Activated T-helper 1 cell treated with anti-CD3 and anti-CD28 coated beads, Interleukin-12 subunit alpha, Interleukin-12 subunit beta, Interleukin-2, Interleukin-4 antibody, amounts not matched to agents 30 ng/mL and 10 ng/mL and 1 ng/mL, durations not matched to agents 14 hours and 24 hours and 36 hours (primary cell): ENCODE results near the gene IFT88. TPM values are rescaled to one million over a fixed set of nuclear protein-coding genes. Genes with fewer than 3 reads are reported as not detected.

Experiments
- DNase-seq: peaks from one replicate; pipeline ENCODE4 v3.0.0; 2021; ENCODE audit warnings: low spot score
- H3K27ac Mint-ChIP-seq: one replicate; pipeline ENCODE4 v1.8.0; 2021; ENCODE audit warnings: mild to moderate bottlenecking, mixed read lengths
- H3K27me3 Mint-ChIP-seq: one replicate; pipeline ENCODE4 v1.8.0; 2022; ENCODE audit warnings: mild to moderate bottlenecking, moderate library complexity, mixed read lengths; ENCODE audit not compliant: insufficient read depth
- H3K36me3 Mint-ChIP-seq: one replicate; pipeline ENCODE4 v1.8.0; 2021; ENCODE audit warnings: low read depth, mixed read lengths
- H3K4me1 Mint-ChIP-seq: one replicate; pipeline ENCODE4 v1.8.0; 2021; ENCODE audit warnings: low read depth, mixed read lengths
- H3K4me3 Mint-ChIP-seq: one replicate; pipeline ENCODE4 v1.8.0; 2021; ENCODE audit warnings: mild to moderate bottlenecking, moderate library complexity, mixed read lengths
- H3K9me3 Mint-ChIP-seq: one replicate; pipeline ENCODE4 v1.8.0; 2021; ENCODE audit warnings: mixed read lengths
- intact Hi-C: fragments of 100-400 bp; cut with micrococcal nuclease; formaldehyde crosslinking; loops from one replicate; pipeline ENCODE4 v1.15.1; 2024
- total RNA-seq: library from RNA; stranded (reverse); gene quantifications from 2 replicates; pipeline ENCODE4 v1.2.3, GENCODE V29; 2022

IFT88 gene
- total RNA-seq, result 1.5 TPM in 2 replicates

DNA sequence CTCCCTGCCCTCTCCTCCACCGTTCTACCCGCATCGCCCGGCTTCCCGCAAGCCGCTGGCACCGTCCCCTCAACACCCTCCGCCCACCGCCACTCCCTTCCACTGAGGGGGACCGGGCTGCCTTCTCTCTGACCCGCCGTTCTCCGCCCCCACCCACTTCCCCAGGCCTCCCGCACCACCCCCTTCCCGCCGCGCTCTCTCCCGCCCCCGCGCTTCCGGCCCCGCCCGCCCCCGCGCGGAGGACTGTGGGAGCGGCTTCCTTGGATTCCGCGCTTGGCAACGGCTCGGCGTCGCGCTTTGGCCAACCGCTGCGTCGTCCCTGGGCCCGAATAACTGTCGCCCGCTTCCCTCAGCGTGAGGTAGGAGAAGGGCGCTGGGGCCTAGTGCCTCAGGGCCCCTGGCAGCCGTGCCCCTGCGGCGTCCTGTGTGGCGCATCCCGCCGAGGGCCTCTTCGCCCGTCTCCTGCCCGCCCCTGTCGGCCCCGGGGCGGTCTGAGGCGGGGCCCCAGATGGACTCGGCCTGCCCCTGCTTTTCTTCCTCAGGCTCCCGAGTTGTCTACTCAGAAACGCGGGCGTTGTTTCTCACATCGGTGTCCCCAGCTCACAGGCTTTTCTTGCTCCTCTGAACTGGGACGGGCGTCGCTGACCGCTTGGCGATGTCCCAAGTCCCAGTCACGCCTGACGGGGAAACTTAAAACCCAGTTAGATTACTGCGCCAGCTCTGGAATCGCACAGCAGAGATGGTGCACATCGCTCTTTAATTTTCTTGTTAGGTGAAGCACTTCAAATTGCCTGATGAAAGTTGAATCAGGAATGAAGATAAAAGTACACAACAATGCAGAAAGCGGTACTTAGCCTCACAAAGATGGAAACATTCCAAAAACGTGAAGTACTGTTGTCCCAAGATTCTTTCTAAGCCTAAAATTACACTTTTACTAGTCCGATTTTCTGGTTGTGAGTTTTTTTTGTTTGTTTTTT lies at the start of gene IFT88:
Gene IFT88, plus strand, starts transcription at position 260 of the 977 bp plus-strand sequence. CDS start 7,229 bp downstream, outside the sequence.
- Mint-ChIP-seq H3K4me1 (peaks cover 27% of the 10 kb centered on the region), H3K9me3 (peaks cover 5% of the 10 kb centered on the region), H3K27ac (peak within 1 kb of the TSS; percentile 88), H3K36me3 (peaks cover 2% of the 10 kb centered on the region), H3K27me3 (no peaks in the 10 kb centered on the region), H3K4me3 (peak within 1 kb of the TSS; percentile 88)
- DNase-seq, result peak; percentile 85
- intact Hi-C loops, result loop anchor here (1.0 to 10.0 kb wide), 7 partner anchors 41 to 612 kb away; partner anchors contain the start of genes EEF1AKMT1, IL17D, XPO4 and ZMYM2

DNA sequence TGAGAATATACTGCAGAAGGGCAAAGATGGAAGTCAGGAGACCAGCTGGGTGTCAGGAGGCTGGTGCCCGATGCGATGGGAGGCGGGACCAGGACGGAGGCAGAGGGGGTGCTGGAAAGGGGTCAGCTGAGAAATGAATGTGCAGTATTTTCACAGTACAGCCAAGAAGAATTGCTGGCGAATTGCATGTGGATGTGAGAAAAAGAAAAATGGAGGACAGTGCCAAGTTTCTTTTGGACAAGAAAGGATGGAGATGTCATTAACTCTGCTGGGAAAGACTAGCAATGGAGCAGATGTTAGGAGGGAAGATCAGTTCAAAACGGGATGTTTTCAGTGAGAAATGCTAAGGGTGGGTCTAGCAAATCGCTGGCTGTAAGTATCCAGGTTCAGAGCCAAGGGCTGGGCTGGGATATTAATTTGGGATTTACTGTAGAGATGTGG lies 48.3 kb upstream of the IFT88 start:
- no peaks in the 10 kb centered on the region for H3K9me3 Mint-ChIP-seq
- no peak overlapping the region for H3K4me3 Mint-ChIP-seq
- intact Hi-C loops, result no loop called here
- no peak overlapping the region for H3K27ac Mint-ChIP-seq
- peaks cover 5% of the 10 kb centered on the region for H3K4me1 Mint-ChIP-seq
- no peaks in the 10 kb centered on the region for H3K36me3 Mint-ChIP-seq
- H3K27me3 Mint-ChIP-seq, result no peaks in the 10 kb centered on the region
- no peak for DNase-seq

DNA sequence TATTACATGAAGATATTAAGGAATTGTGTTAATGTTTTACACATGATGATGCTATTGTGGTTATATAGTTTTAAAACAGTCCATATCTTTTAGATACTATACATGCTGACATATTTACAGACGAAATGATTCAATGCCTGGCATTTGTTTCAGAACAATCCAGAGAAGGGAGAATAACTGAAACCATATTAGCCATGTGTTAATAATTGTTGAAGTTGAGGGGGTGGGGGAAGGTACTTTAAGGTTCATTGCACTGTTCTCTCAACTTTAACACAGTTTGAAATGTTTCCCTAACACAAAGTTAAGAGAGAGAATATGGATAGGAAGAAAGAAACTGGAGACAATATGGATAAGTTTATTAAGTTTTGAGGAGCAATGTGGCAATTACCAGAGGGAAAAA lies 47.1 kb upstream of the IFT88 start:
- Mint-ChIP-seq H3K9me3 (no peaks in the 10 kb centered on the region), H3K4me1 (peaks cover 12% of the 10 kb centered on the region), H3K27ac (no peak overlapping the region), H3K27me3 (no peaks in the 10 kb centered on the region), H3K4me3 (no peak overlapping the region), H3K36me3 (no peaks in the 10 kb centered on the region)
- no peak for DNase-seq
- intact Hi-C loops, result no loop called here

DNA sequence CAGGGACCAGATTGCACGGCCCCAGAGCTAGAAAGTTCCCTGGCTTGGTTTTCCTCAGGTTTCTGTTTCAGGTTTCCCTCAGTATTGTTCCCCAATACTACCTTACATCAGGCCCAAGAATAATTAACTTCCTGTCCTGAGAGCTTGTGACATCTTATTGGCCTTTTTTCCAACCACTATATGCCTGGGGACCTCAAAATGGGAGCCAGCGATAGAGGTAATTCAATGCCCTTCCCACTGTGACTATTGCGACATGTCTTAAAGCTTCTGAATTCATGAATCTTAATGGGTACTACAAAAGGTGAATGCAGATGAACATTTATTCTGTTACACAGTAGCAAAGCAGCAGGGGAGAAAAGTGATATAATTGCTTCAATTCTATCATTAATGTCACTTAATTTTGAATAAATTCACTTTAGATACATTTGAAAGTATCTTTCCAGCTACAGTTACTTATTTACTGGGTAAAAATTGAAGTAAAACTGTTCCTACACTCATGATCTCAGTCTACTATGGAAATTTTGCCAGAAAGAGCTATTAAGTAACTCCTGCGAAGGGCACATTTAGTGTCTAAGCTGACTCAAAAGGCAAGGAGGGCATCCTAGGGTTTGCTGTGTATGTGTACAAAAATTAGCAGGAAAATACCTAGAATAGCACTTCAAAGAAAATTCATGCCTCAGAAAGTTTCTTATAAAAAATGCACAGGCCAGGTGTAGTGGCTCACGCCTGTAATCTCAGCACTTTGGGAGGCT lies 45.4 kb upstream of the IFT88 start:
- intact Hi-C loops, result no loop called here
- H3K4me1 Mint-ChIP-seq, result peaks cover 21% of the 10 kb centered on the region
- no peak overlapping the region for H3K27ac Mint-ChIP-seq
- H3K27me3 Mint-ChIP-seq, result no peaks in the 10 kb centered on the region
- DNase-seq, result no peak
- no peak overlapping the region for H3K4me3 Mint-ChIP-seq
- no peaks in the 10 kb centered on the region for H3K9me3 Mint-ChIP-seq
- H3K36me3 Mint-ChIP-seq, result no peaks in the 10 kb centered on the region

- intact Hi-C loops, result loop anchor here (2.0 to 5.0 kb wide), 4 partner anchors 48 to 568 kb away; partner anchors contain the start of genes IL17D, XPO4 and ZMYM2
- peaks cover 38% of the 10 kb centered on the region for H3K4me1 Mint-ChIP-seq
- DNase-seq, result peak; percentile 2
- H3K36me3 Mint-ChIP-seq, result no peaks in the 10 kb centered on the region
- H3K9me3 Mint-ChIP-seq, result peaks cover 1% of the 10 kb centered on the region
- peak overlapping the region; percentile 55 for H3K27ac Mint-ChIP-seq
- H3K27me3 Mint-ChIP-seq, result peaks cover 1% of the 10 kb centered on the region
- H3K4me3 Mint-ChIP-seq, result peak overlapping the region; percentile 86
Measured at GRCh38 chr13:20525144-20525600, 41.8 kb upstream of the IFT88 start.

DNA sequence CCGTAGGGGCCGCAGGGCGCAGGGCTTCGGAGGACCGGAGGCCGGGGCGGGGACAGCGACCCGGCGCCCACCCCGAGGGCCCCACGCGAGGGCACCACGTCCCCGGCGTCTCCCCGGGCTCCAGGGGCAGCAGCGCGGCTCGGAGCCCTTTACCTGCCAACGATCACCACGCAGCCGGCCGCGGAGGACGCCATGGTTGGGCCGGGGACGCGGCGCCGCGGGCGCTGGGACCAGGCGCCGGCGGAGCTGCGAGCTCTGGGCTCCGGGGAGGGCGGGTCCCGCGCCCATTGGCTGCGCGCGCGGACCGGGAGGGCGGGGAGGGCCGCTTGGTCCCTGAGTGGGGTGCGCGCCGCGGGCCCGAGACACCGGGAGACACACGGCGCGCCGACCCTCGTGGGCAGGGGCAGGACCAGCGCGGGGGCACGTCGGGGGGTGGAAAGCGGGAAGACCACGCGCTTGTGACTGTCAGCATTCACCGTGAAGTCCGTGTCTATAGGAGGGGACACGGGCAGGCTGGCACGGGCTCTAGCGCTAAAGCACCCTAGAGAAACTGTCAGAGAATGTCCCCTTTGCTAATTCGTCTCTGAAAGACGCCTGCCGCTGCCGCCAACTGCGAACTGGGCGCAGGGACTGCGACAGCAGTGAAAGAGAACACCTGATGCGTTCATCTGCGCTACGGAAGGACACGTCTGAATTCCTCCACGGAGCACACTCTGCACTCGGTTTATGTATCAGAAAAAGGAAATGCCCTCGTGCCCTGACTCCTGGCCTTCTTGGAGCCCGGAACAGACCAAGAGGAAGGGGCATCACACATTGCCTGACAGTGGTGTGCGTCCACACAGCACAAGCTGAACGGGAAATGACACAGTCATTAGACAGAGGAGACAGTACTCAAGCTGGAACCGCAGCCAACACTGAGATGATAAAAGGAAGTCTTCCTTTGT lies 41.1 kb upstream of the IFT88 start, which contains the start of gene CRYL1:
Gene CRYL1, minus strand, starts transcription at position 257 of the 944 bp plus-strand sequence. Its CDS starts 63 bp downstream, at position 194.
- intact Hi-C loops, result loop anchor here (1.0 to 5.0 kb wide), 7 partner anchors 41 to 651 kb away; partner anchors contain the start of genes EEF1AKMT1, IFT88, IL17D and MRPL57
- H3K9me3 Mint-ChIP-seq, result peaks cover 8% of the 10 kb centered on the region
- DNase-seq, result peak; percentile 67
- H3K27ac Mint-ChIP-seq, result peak within 1 kb of the TSS; percentile 73
- H3K27me3 Mint-ChIP-seq, result peaks cover 1% of the 10 kb centered on the region
- no peaks in the 10 kb centered on the region for H3K36me3 Mint-ChIP-seq
- H3K4me3 Mint-ChIP-seq, result peak within 1 kb of the TSS; percentile 87
- H3K4me1 Mint-ChIP-seq, result peaks cover 38% of the 10 kb centered on the region

DNA sequence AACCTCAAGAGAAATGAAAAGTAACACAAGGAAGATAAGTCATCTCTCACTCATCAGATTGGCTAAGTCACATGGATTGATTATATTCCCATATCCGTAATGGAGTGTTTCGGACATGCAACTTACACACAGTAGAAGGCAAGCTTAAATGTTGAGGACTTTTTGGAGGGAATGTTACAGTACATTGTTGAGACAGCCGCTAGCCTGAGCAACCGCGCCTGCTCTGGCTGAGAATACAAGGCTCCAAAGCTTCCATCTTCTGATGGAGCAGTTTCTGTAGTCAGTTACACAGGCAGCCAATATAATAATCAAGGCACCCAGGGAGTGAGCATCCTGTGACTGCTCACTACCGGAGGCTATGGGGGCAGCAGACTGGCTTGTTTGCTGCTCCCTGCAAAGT lies 40.3 kb upstream of the IFT88 start:
- H3K4me3 Mint-ChIP-seq, result peak overlapping the region; percentile 87
- no peak for DNase-seq
- H3K36me3 Mint-ChIP-seq, result no peaks in the 10 kb centered on the region
- peaks cover 1% of the 10 kb centered on the region for H3K27me3 Mint-ChIP-seq
- peaks cover 8% of the 10 kb centered on the region for H3K9me3 Mint-ChIP-seq
- H3K4me1 Mint-ChIP-seq, result peaks cover 38% of the 10 kb centered on the region
- intact Hi-C loops, result loop anchor here (1.0 to 5.0 kb wide), 5 partner anchors 41 to 650 kb away; partner anchors contain the start of genes EEF1AKMT1, IFT88, MRPL57 and SKA3
- peak overlapping the region; percentile 73 for H3K27ac Mint-ChIP-seq

DNA sequence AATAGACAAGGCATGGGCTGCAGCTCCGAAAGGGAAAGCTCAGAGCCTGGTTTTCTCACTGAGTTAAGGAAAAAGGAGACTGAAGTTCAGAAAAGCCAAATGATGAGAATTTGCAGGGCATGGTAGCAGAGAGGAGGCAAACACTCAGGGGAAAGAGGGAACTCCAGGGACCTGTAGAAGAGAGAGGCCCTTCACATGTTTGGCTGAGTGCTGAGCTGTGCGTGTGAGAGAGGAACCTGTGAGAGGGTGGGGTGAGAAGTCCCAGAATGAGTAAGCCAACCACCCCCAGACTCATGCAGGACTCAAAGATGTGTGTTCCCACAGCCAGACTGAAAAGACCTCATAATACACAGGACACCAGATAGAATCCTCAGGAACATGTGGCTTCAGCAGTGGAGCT lies 38.5 kb upstream of the IFT88 start:
- Mint-ChIP-seq H3K9me3 (peaks cover 13% of the 10 kb centered on the region), H3K27me3 (peaks cover 1% of the 10 kb centered on the region), H3K4me3 (peak overlapping the region; percentile 8), H3K27ac (no peak overlapping the region), H3K36me3 (peaks cover 1% of the 10 kb centered on the region), H3K4me1 (peaks cover 34% of the 10 kb centered on the region)
- no peak for DNase-seq
- intact Hi-C loops, result loop anchor here (1.0 to 5.0 kb wide), 3 partner anchors 51 to 571 kb away; partner anchors contain the start of gene ZMYM2

DNA sequence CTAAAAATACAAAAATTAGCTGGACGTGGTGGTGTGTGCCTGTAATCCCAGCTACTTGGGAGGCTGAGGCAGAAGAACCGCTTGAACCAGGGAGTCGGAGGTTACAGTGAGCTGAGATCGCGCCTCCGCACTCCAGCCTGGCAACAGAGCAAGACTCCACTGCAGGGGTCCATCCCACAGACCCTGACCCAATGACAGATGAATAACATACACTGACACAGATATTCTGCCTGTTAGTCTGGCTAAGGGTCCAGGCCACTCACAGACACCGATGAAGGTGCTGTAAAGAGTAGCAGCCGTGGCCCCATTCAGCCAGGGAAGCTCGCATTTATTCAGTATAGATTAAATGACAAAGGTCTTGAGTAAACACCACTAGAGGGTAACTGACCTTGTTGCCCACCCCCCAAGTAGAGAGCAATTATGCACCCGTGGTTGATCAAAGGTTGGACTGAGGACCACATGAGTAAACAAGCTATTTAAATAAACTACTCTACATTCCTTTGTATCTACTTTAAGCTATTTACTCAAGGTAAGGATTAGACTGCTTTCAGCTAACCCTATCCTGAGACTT lies 32.8 kb upstream of the IFT88 start:
- Mint-ChIP-seq H3K27ac (no peak overlapping the region), H3K4me1 (peaks cover 4% of the 10 kb centered on the region), H3K27me3 (peaks cover 2% of the 10 kb centered on the region), H3K9me3 (peaks cover 26% of the 10 kb centered on the region), H3K36me3 (peaks cover 1% of the 10 kb centered on the region), H3K4me3 (no peak overlapping the region)
- intact Hi-C loops, result no loop called here
- DNase-seq, result no peak

GRCh38 chr13:20536992-20537391 lies 30.0 kb upstream of the IFT88 start:
- no peak overlapping the region for H3K27ac Mint-ChIP-seq
- H3K4me1 Mint-ChIP-seq, result peaks cover 4% of the 10 kb centered on the region
- peaks cover 1% of the 10 kb centered on the region for H3K36me3 Mint-ChIP-seq
- peaks cover 18% of the 10 kb centered on the region for H3K9me3 Mint-ChIP-seq
- no peak overlapping the region for H3K4me3 Mint-ChIP-seq
- no peak for DNase-seq
- H3K27me3 Mint-ChIP-seq, result peaks cover 2% of the 10 kb centered on the region
- intact Hi-C loops, result no loop called here

- H3K27me3 Mint-ChIP-seq, result peaks cover 6% of the 10 kb centered on the region
- no peaks in the 10 kb centered on the region for H3K4me1 Mint-ChIP-seq
- H3K4me3 Mint-ChIP-seq, result no peak overlapping the region
- H3K36me3 Mint-ChIP-seq, result no peaks in the 10 kb centered on the region
- H3K27ac Mint-ChIP-seq, result no peak overlapping the region
- no peak for DNase-seq
- intact Hi-C loops, result no loop called here
- no peaks in the 10 kb centered on the region for H3K9me3 Mint-ChIP-seq
Measured at GRCh38 chr13:20544201-20544923, 22.6 kb upstream of the IFT88 start.
